ENCODE results near the gene CNP. TPM values are rescaled to one million over a fixed set of nuclear protein-coding genes. Genes with fewer than 3 reads are reported as not detected.

The CNP gene
- total RNA-seq, 4 donors from 2014 or later, result 41.8 to 65.2 (median 53.8) TPM

DNA sequence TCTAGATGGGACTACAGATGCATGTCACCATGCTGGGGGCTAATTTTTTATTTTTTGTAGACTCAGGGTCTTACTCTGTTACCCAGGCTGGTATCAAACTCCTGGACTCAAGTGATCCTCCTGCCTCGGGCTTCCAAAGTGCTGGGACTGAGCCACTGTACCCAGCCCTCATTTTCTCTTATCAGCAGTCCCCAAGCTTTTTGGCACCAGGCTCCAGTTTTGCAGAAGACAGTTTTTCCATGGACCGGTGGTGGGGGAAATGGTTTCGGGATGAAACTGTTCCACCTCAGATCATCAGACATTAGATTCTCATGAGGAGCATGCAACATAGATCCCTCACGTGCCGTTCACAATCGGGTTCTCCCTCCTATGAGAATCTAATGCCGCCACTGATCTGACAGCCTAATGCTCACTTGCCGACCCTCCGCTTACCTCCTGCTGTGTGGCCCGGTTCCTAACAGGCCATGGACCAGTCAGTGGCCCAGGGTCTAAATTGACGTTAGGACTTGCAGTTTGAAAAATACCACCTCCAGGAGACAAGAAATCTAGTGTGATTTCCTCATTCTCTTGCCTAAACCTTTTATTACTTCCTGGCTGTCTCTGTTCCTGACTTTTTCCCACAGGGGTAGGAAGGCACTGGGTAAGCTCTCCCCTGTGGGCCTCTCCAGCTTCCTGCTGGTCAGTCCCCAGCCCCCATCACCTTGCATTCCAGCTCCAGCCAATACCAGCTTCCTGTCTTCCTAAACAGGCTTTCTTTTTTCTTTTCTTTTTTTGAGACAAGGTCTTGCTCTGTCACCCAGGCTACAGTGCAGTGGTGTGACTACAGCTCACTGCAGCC lies 9.3 kb upstream of the CNP start:
- DNase-seq, result no peak
- TF ChIP-seq, protein P1, sequence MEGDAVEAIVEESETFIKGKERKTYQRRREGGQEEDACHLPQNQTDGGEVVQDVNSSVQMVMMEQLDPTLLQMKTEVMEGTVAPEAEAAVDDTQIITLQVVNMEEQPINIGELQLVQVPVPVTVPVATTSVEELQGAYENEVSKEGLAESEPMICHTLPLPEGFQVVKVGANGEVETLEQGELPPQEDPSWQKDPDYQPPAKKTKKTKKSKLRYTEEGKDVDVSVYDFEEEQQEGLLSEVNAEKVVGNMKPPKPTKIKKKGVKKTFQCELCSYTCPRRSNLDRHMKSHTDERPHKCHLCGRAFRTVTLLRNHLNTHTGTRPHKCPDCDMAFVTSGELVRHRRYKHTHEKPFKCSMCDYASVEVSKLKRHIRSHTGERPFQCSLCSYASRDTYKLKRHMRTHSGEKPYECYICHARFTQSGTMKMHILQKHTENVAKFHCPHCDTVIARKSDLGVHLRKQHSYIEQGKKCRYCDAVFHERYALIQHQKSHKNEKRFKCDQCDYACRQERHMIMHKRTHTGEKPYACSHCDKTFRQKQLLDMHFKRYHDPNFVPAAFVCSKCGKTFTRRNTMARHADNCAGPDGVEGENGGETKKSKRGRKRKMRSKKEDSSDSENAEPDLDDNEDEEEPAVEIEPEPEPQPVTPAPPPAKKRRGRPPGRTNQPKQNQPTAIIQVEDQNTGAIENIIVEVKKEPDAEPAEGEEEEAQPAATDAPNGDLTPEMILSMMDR (IDR thresholded peaks at IDR 0.05), result no peak
- no peak for TF ChIP-seq POLR2A (IDR thresholded peaks at IDR 0.05)
- Histone ChIP-seq H3K27ac (no peak overlapping the region), H3K4me1 (peaks cover 5 to 6% of the 10 kb centered on the region in 2 donors), H3K4me3 (replicated peaks in 1 of 3) (no peak overlapping the region), H3K27me3 (no peaks in the 10 kb centered on the region), H3K36me3 (no peaks in the 10 kb centered on the region), H3K9me3 (no peaks in the 10 kb centered on the region)
- WGBS, 2 donors, result 83 to 88% methylated on average over 11 of the region's 11 CpGs
- intact Hi-C loops (cut with DNase I), result no loop called here

DNA sequence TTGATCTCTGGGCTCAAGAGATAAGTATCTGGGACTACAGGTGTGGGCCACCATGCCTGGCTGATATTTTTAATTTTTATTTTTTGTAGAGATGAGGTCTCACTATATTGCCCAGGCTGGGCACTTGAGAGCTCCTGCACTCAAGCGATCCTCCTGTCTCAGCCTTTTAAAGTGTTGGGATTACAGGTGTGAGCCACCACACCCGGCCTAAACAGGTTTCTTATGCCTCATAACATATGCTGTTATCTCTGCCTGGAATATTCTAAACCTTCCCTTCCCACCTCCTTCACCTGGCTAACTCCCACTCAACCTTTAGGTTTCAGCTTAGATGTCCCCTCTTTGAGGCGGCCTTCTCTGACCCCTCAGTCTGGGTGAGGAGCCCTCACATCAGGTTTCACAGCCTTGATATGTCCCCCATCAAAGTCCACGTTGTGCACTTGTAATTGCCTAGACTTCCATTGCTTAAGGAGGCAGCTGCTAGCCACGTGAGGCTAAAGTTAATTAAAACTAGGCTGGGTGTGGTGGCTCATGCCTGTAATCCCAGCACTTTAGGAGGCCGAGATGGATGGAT lies 8.6 kb upstream of the CNP start:
- H3K27ac ChIP-seq, result no peak overlapping the region
- WGBS, 2 donors, result 92 to 95% methylated on average over 6 of the region's 6 CpGs
- TF ChIP-seq POLR2A (IDR thresholded peaks at IDR 0.05), result no peak
- TF ChIP-seq, protein P1 (IDR thresholded peaks at IDR 0.05), result no peak
- intact Hi-C loops (cut with DNase I), result no loop called here
- no peaks in the 10 kb centered on the region for H3K36me3 ChIP-seq
- H3K4me3 ChIP-seq (replicated peaks in 1 of 3), result no peak overlapping the region
- H3K4me1 ChIP-seq, result peaks cover 6 to 8% of the 10 kb centered on the region in 2 donors
- H3K9me3 ChIP-seq, result no peaks in the 10 kb centered on the region
- no peaks in the 10 kb centered on the region for H3K27me3 ChIP-seq
- no peak for DNase-seq

DNA sequence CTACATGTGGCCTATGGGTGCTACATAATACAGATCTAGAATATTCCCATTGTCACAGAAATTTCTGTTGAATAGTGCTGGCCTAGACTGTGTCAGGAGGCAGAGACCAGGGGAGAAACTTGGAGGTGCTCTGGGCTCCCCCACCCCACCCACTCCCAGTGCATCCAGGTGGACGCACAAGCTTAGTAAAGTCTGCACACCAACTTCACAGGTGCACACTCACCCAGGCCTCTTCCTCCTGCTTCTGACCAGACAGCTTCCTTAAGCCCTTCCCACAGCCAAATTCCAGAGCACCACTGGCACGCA lies 7.6 kb upstream of the CNP start:
- intact Hi-C loops (cut with DNase I), result no loop called here
- Histone ChIP-seq H3K4me3 (replicated peaks in 1 of 3) (no peak overlapping the region), H3K36me3 (no peaks in the 10 kb centered on the region), H3K27ac (peak overlapping the region in 2 of 3 donors; percentile 46 to 54), H3K9me3 (no peaks in the 10 kb centered on the region), H3K4me1 (peaks cover 6 to 8% of the 10 kb centered on the region in 2 donors), H3K27me3 (no peaks in the 10 kb centered on the region)
- peak; percentile 16 to 29 for DNase-seq
- 47 to 56% methylated on average over 2 of the region's 2 CpGs for WGBS, 2 donors
- TF ChIP-seq POLR2A (IDR thresholded peaks at IDR 0.05), result no peak
- TF ChIP-seq, protein P1 (IDR thresholded peaks at IDR 0.05), result no peak

DNA sequence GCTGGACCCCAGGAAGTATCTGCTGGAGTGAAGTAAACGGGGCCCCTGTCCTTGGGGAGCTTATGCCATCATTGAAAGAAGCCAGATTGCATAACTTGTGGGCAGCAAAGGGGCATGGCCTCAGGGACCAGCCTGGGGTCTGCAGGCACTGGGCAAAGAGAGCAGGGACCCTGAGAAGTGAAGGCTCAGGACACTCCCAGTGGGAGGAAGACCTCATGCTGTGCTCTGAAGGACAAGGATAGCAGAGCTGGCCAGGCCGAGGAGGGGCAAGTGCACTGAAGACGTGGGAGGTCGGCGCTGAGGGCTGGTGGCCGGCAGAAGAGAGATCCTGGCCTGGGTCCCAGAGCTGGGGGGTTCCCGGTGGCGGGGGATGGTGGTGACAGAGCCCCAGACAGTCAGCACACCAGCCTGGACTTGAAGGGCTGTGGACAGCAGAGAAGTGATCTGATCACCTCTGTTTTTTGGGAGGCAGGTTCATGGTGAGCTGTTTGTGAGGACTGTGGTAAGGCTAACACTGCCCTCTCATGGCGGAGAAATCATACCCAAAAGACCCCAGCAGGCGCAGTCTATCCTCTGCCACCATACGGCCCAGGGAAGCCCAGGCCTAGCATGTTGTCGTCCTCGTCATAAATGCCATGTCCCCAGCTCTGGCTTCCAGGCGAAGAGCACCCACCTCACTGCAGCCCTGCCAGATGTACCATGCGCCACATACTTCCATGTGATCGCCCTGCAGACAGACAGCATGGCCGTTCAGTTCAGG lies 7.1 kb upstream of the CNP start:
- TF ChIP-seq POLR2A (IDR thresholded peaks at IDR 0.05), result no peak
- TF ChIP-seq, protein P1 (IDR thresholded peaks at IDR 0.05), result peak in 4 of 6 experiments; percentile 47 to 64 (median 55)
- no peak overlapping the region for H3K4me3 ChIP-seq (replicated peaks in 1 of 3)
- WGBS, 2 donors, result 42 to 49% methylated on average over 12 to 17 of the region's 17 CpGs
- H3K9me3 ChIP-seq, result no peaks in the 10 kb centered on the region
- no peaks in the 10 kb centered on the region for H3K36me3 ChIP-seq
- intact Hi-C loops (cut with DNase I), result loop anchor here (5.0 to 10.0 kb wide), 2 partner anchors 158 to 225 kb away; partner anchors contain the start of gene HAP1
- H3K4me1 ChIP-seq, result peaks cover 6 to 8% of the 10 kb centered on the region in 2 donors
- H3K27me3 ChIP-seq, result no peaks in the 10 kb centered on the region
- H3K27ac ChIP-seq, result peak overlapping the region in 2 of 3 donors; percentile 46 to 54
- DNase-seq, result peak; percentile 59 to 70

All from thyroid gland (tissue), 4 donors.